ENCODE measurements around the gene SH2D6.

DNA sequence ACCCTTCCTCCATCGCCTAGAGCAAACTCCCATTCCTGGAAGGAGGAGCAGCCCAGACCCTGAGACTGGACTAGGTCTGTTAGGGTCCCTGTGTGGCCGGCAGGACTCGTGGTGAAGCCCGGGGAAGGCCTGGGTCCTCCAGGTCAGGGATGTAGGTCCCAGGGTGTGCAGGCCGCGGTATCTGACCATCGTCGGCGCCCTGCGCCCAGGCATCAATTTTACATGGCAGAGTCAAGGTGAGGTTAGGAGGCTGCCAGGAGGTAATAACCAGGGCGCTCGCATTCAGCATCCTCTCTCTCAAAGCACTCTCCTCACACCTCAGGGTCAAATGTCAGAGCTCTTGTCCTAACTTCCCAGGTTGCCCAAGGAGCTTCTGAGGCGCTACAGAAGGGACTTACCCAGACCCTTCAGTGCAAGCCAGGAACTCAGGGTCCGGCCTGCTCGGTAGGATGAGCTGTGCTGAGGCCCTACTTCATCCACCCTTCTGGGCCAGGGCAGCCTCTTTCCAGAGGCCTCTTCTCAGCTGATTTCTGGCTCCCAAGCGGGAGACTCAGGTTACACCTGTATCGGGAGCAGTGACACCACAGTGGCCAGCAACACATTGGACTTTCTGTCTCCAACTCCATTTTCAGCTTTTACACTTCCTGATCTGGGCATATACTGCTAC is 628 bp downstream of the SH2D6 start:
- TF ChIP-seq CTCF (IDR thresholded peaks at IDR 0.05; ENCODE audit: poor library complexity) = no peak
- no peak for TF ChIP-seq EZH2 (IDR thresholded peaks at IDR 0.05; ENCODE audit: borderline replicate concordance)
- no peak for TF ChIP-seq EZH2phosphoT487 (IDR thresholded peaks at IDR 0.05; ENCODE audit: low read depth, severe bottlenecking, unreplicated experiment)
